NCI-H460 (cell line): ENCODE results near the gene EXTL1. TPM values are rescaled to one million over a fixed set of nuclear protein-coding genes. Genes with fewer than 3 reads are reported as not detected.

Experiments
- DNase-seq: peaks from one replicate; pipeline ENCODE4 v3.0.0-alpha.2; 2016; ENCODE audit warnings: low read depth; ENCODE audit errors: extremely low read depth
- total RNA-seq: library from RNA; depleted of rRNA; stranded (reverse); fragments of >200 nt; shearing (Covaris generic); gene quantifications from 2 replicates; pipeline ENCODE4 v1.2.3, GENCODE V29; 2014

EXTL1 gene
- total RNA-seq, 1 experiment from 2014 or later, result 0.05 TPM

- DNase-seq, result no peak
These were observed 481 bp upstream of the EXTL1 start for GRCh38 chr1:26020941-26021646.

- no peak for DNase-seq
These were observed 817 bp downstream of the EXTL1 start for GRCh38 chr1:26022404-26022779.

DNA sequence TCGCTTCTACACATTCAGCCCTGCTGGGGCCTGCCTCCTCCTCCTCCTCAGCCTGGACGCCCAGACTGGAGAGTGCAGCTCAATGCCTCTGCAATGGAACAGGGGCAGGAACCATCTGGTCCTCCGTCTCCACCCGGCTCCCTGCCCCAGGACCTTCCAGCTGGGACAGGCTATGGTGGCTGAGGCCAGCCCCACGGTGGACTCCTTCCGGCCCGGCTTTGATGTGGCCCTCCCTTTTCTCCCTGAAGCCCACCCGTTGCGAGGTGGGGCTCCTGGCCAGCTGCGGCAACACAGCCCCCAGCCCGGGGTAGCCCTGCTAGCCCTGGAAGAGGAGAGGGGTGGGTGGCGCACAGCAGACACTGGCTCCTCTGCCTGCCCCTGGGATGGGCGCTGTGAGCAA lies 1.4 kb downstream of the EXTL1 start:
- no peak for DNase-seq

DNA sequence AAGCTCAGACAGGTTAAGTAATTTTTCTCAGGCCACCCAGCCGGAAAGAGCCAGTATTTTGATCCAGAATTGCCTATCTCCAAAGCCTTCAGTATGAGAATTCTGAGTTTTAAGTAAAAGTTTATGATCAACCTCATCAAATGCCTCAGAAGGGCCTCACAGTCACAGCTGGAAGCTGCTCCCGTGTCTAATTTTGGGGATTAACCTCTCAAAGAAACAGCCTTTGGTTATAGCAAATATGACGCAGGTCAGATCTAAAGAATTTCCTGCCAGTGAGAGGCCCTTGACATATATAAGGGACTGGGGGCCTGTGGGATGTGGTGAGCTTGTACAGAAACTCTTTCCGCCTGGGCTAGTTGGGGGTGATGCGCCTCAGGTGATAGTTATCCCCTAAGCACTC lies 2.3 kb downstream of the EXTL1 start:
- DNase-seq, result no peak

DNA sequence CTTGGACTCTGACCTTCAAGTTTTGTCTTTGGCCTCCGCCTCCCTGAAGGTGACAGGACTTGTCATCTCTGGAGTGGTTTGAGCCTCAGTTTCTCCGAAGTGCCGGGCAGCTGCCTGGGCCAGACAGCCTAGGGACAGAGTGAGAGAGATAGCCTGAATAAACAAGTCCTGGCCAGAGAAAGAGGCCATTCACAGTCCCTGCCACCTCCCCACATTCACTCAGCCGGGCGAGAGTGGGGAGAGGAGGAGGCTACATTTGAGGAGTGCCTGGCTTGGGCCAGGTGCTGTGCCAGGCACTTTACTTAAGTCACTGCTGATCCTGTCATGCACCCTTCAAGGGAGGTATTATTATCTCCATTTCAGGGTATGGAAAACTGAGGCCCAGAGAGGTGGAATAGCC lies 3.5 kb downstream of the EXTL1 start:
- no peak for DNase-seq

DNA sequence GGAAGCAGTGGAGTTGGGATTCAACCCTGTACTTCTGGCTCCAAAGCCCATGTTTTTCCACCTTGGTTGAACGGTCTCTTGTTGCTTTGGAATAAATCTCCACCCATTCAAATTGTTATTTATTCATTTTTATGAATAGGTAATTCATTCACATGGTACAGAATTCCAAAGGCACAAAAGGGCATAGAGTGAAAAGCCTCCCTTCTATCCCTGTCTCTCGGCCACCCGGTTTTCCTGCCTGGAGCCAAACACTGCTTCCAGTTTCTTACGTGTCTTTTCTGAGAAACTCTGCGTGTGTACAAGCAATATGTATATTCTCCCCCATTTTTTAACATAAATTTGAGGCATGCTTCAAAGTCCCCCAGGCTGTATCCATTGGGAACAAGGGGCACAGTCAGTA lies 3.9 kb downstream of the EXTL1 start:
- DNase-seq, result no peak

DNA sequence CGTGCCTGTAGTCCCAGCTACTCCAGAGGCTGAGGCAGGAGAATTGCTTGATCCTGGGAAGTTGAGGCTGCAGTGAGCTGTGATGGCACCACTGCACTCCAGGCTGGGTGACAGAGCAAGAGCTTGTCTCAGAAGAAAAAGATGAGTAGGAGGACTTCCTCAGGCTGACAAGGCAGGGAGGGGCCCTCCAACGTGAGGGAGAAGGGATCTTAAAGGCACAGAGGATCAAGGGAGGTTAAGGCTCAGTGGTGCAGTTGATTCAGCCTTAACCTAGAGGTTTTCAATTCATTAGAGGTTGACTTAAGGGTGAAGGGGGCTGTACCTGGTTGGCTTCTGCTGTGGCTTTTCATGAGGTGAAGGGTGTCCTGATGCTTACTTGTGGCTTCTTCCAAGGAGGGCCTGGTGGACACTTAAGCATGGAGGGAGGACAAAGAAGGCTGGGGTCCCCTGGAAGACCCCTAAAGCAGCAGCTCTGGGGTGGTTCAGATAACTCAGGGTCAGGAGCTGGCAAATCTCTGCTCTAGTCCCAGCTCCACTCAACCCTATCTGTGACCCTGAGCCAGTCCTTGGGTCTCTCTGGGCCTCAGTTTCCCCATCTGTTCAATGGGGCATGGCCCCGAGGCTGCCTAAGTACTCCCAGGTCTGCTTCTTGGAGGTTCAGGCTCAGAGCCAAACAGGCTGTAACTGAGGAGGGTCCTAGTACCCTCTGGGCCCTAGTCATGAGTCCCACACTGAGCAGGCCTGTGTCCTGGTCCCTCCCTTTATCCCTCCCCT lies 6.3 kb downstream of the EXTL1 start:
- DNase-seq, result no peak

DNA sequence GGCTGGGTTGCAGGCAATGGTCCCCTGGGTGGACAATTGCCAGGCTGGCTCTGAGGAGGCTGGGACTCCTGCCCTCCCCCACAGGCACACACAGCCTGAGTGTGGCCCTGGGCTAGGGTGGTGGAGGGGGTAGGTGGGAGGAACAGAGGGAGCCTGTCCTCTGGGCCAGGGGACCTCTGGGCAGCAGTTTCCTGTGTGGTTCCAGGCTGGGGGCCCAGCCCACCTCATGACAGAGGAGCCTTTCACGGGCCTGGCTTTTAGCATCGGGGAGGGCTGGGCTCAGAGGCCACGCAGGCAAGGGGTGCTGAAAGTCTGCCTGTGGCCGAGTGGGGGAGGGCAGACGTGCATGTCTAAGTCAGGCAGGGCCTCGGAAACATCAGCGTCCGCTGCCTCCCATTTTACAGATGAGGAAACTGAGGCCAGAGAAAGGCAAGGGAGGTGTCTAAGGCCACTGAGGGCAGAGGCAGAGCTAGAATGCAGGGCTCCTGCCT lies 7.0 kb downstream of the EXTL1 start:
- no peak for DNase-seq

GRCh38 chr1:26029054-26029863 lies 7.7 kb downstream of the EXTL1 start:
- DNase-seq, result no peak

- no peak for DNase-seq
These were observed 8.4 kb downstream of the EXTL1 start for GRCh38 chr1:26029864-26030481.

DNA sequence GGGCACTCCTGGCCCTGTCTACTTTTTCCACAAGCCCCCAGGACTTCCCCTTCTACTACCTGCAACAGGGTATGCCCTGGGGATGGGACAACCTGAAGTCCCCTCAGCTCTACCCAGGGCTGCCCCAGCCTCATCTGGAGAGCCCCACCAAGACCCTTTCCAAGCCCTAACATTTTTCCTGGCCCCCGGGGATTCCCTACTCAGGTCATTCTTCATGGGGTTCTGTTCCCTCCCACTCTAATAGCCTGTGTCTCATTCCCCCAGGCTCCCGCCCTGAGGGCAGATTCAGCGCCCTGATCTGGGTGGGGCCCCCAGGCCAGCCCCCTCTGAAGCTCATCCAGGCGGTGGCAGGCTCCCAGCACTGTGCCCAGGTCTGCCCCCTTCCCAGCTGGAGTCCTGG lies 9.6 kb downstream of the EXTL1 start:
- no peak for DNase-seq

DNA sequence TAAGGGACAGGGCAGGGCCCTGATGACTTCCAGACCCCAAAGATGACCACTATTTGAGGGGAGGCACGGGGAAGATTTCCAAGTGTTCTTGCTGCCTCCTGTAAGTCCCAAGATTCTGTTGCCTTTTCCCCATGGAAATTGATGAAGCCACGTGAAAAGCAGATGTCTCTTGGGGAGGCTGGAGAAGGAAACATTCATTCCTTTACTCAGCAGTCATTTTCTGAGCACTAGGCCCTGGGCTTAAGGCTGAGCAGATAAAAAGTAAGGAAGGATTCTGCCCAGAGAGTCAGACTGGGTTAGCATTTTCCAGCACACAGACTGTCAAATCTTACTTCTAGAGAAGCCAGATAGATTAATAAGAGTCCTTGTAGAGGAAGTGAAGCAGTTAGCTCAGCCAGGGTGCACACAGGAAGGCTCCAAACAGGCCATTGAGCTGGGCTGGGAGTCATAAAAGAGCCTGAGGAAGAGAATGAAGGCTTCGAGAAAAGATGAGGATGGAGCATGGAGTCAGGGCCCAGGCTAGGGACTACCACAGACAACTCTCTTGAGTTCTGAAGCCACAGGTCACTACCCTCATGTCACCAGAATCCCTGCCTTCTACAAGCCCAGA lies 10.1 kb downstream of the EXTL1 start:
- no peak for DNase-seq

- DNase-seq, result no peak
These were observed 11.2 kb downstream of the EXTL1 start for GRCh38 chr1:26032656-26033357.

GRCh38 chr1:26034504-26035202 lies 13.1 kb downstream of the EXTL1 start:
- no peak for DNase-seq

- peak; percentile 81 for DNase-seq
These were observed 13.8 kb downstream of the EXTL1 start for GRCh38 chr1:26035203-26035958.

- peak; percentile 55 for DNase-seq
These were observed 14.6 kb downstream of the EXTL1 start for GRCh38 chr1:26035959-26036755.

DNA sequence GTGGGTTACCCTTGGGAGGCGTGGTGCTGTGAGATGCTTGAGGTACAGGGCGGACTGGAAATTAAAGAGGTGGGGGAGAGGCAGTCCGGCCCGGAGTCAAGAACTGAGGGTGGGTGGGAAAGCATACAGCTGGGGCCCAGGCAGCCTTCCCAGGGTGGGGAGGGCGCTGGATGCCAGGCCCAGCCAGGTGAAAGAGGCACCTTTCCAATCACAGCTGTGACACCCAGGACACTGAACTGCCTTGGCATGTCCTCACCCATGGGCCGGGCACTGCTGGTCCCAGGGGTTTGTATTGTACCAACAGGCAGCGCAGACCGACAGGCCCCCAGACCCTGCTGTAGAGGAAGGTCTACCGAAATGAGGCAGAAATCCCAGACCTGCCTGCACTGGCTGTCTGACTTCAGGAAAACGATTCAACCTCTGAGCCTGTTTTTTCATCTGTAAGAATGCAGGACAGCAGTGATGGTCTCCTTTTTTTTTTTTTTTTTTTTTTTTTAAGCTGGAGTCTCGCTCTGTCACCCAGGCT lies 15.2 kb downstream of the EXTL1 start:
- DNase-seq, result no peak
